HG03432 (cell line): ENCODE results near the gene BRDT.
"Not testable (repeated sequence)": the region's sequence is repeated elsewhere in the genome, so short reads cannot be mapped to it uniquely, and the experiment has no call there.

ENCODE experiments used
- ATAC-seq: cut with Tn5 transposase; IDR thresholded peaks from one replicate; pipeline ENCODE4 v1.9.1; 2021; ENCODE audit warnings: mild to moderate bottlenecking, moderate library complexity; ENCODE audit not compliant: unreplicated experiment

The BRDT gene

GRCh38 chr1:91981996-91982609 lies 32.9 kb downstream of the BRDT start:
- no peak for ATAC-seq

DNA sequence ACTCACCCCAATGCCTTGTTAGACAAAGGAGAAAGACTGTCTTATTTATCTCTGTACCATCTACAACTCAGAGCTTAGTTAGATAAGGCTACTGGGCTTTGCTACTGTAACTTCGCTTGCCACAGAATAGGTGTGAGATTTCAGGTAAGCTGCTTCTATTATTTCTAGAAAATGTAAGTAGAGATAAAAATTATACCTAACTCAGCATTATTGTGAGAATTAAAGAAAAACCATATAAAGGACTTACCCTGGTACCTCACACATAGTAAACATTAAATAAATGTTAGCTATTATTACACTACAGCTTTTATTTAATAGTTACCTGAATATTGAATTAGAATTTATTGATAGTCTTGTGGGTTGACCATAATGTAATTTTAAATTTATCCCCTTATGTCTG lies 44.1 kb downstream of the BRDT start:
- ATAC-seq = no peak

- no peak for ATAC-seq
Observed at GRCh38 chr1:91997607-91998195, 48.5 kb downstream of the BRDT start.

DNA sequence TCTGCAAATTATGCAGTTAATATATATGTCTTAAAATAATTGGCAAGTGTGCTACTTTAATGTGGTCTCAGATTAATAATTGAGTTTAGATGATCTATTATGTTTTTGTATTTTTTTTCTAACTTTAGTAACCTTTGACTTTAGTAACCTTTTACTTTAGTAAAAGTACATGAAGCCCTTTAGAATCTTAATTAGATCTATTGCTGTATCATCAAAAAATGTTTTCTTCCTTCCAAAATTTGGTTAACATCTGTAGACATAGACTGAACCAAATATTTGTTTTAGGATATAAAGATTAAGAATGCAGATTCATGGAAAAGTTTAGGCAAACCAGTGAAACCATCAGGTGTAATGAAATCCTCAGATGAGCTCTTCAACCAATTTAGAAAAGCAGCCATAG lies 54.9 kb downstream of the BRDT start:
- no peak for ATAC-seq

DNA sequence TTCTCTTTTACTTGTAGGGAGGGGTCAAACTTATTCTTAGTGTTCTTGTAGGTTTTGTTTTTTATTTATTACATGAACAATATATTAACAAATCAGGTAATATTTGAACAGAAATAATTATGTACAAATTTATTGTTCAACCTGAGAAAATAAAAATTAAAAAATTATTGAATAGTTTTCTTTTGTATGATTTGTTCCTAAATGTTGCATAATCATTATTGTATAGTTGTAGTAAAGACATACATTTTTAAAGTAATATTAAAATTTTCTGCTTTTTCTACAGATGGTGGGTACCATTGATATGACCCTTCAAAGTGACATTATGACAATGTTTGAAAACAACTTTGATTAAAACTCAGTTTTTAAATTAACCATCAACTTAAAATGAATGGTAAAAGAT lies 64.7 kb downstream of the BRDT start:
- no peak for ATAC-seq

DNA sequence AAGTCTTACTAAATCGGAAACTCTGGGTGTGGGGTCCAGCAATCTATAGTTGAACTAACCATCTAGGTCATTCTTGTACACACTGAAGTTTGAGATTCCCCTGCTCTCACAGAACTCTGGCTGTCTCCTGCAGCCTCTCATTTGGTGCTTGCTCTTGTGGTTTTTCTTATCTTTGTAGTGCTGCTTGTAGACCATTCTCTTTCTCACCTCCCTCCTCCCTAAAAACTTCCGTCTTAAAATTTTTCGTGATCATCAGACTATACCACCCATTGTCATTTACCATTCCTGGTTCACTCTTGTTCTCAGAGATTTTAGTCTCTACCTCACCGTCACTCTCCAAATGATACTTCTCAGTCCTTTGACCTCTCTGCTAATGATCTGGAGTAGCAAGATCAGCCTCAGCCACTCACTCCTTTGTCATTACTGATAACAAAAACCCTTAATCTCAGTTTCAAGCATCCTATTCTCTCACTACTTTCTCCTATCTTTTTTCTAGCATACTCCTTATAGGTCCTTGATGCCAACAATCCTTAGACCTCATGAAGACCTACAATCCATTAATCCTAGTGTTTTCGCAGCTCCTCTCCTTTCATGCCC lies 67.6 kb downstream of the BRDT start:
- no peak for ATAC-seq

- no peak for ATAC-seq
Observed at GRCh38 chr1:92017656-92018055, 68.5 kb downstream of the BRDT start.

GRCh38 chr1:92026042-92026441 lies 76.8 kb downstream of the BRDT start:
- not testable (repeated sequence) for ATAC-seq

GRCh38 chr1:92026806-92027205 lies 77.6 kb downstream of the BRDT start:
- no peak for ATAC-seq

- ATAC-seq = no peak
Observed at GRCh38 chr1:92029241-92029922, 80.2 kb downstream of the BRDT start.

- peak; percentile 46 for ATAC-seq
Observed at GRCh38 chr1:92030656-92031107, 81.5 kb downstream of the BRDT start.

GRCh38 chr1:92031281-92032110 lies 82.3 kb downstream of the BRDT start:
- no peak for ATAC-seq

- no peak for ATAC-seq
Observed at GRCh38 chr1:92037400-92037799, 88.2 kb downstream of the BRDT start.

GRCh38 chr1:92038695-92039346 lies 89.6 kb downstream of the BRDT start:
- no peak for ATAC-seq

- ATAC-seq = no peak
Observed at GRCh38 chr1:92040971-92041370, 91.8 kb downstream of the BRDT start.

DNA sequence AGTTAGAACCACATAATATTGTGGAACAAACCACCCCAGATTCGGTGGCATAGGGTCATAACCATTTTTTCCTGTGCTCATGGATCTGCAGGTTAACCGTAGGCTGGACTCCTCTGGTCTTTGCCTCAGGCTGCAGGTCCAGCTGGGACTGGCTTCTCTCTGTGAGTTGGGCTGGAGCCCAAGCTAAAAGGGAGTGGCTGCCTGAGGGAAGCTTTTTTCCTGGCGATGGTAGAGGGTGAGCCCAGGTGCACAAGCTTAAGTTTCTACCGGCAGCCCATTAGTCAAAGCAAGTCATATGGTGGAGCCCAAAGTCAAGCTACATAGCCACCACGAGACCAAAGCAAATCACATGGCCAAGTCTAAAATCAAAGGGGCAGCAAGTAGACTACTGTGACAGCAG lies 94.4 kb downstream of the BRDT start:
- no peak for ATAC-seq

DNA sequence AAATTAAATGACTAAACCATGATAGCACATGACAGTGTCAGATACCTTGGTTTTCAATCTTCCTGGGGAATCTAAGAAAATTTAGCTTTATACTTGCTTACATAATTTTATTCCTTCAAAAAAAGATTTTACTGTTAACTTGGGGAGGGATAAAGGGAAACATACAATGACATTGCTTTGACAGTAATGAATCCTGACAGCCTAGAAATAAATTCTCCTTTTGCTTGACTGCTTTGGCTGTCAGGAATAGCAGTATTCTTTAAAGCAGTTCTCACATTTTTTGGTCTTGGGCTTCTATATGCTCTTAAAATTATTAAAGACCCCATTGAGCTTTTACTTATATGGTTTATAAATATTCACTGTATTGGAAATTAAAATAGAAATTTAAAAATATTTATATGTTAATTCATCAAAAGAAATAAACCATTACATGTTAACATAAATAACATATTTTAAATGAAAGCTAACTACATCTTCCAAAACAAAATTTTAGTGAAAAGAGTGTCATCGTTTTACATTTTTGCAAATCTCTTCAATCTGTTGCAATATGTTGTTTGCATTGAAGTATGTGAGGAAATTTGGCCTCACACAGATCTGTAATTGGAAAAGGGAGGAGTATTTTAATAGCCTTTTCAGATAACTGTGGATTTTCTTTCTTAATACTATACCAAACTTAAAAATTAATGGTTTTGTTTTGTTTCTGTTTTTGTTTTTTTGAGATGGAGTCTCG lies 96.7 kb downstream of the BRDT start:
- no peak for ATAC-seq

DNA sequence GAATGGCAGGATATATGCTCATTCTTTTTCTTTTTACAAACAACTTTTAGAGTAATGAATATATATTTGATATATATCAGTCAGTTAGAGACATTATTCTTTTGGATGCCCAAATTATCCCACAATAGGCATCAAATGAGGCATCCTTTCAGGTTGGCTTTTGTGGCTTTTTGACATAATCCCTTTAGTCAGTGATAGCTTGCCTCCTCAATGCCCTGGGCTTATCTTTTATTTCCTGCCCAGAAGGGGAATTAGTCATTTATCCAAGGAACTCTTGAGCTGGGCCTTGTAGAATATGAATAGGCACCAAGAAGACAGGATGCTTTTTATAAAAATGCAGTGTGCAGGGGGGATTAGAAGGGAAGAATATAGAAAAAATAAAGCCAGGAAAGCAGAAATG lies 102.7 kb downstream of the BRDT start:
- no peak for ATAC-seq
